Measurements from ENCODE around the gene CSNK1E. TPM values are rescaled to one million over a fixed set of nuclear protein-coding genes. Genes with fewer than 3 reads are reported as not detected.
A peak's percentile ranks its signal among the peaks of the same experiment; 100 is the strongest.

CSNK1E gene
- total RNA-seq, 2 donors from 2014 or later = 41.8 to 78.8 TPM

DNA sequence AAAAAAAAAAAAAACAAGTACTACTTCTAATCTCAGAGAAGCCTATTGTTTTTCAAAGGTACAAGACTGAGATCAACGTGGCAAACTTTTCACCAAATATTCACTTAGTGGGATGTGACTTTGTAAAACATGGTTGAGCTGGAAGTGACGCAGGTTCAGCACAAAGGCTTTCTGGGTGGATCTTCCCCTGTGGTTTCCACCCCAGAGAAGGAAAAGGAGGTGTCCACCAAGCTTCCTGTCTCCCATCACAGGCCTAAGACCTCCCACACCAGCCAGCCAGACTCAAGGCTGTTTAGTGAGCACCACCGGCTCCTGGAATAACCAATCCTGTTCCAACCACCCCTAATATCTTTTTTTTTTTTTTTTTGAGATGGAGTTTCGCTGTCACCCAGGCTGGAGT, 50.1 kb downstream of the CSNK1E start:
- Histone ChIP-seq H3K27ac (peak overlapping the region; percentile 72 to 91), H3K36me3 (peaks cover 8% of the 10 kb centered on the region), H3K9me3 (no peaks in the 10 kb centered on the region), H3K27me3 (no peaks in the 10 kb centered on the region), H3K4me1 (peaks cover 0 to 86% of the 10 kb centered on the region in 2 donors), H3K4me3 (no peak overlapping the region)
- DNase-seq (ENCODE audit: low spot score) = peak; percentile 83
- TF ChIP-seq, protein P1, sequence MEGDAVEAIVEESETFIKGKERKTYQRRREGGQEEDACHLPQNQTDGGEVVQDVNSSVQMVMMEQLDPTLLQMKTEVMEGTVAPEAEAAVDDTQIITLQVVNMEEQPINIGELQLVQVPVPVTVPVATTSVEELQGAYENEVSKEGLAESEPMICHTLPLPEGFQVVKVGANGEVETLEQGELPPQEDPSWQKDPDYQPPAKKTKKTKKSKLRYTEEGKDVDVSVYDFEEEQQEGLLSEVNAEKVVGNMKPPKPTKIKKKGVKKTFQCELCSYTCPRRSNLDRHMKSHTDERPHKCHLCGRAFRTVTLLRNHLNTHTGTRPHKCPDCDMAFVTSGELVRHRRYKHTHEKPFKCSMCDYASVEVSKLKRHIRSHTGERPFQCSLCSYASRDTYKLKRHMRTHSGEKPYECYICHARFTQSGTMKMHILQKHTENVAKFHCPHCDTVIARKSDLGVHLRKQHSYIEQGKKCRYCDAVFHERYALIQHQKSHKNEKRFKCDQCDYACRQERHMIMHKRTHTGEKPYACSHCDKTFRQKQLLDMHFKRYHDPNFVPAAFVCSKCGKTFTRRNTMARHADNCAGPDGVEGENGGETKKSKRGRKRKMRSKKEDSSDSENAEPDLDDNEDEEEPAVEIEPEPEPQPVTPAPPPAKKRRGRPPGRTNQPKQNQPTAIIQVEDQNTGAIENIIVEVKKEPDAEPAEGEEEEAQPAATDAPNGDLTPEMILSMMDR (IDR thresholded peaks at IDR 0.05) = no peak

DNA sequence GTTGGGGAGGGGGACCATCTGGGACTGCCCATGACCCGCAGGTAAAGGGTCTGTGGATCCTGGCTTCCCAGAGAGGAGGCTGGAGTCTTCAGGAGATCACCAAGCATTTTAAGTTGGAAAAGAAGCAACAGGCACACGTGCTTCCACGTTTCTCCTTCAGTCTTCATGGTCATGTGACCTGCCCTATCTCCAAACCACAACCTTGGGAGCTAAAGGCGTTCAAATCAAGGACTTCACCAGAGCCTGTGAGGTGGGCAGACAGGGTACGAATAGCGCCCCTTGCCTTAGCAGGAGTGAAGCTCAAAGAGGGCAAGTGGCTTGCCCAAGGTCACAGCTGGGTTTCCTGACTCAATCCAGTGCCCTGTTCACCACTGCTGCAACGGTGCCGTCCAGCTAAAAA, 51.1 kb downstream of the CSNK1E start:
- H3K36me3 ChIP-seq = peaks cover 8% of the 10 kb centered on the region
- no peak for DNase-seq (ENCODE audit: low spot score)
- peaks cover 0 to 86% of the 10 kb centered on the region in 2 donors for H3K4me1 ChIP-seq
- TF ChIP-seq, protein P1 (IDR thresholded peaks at IDR 0.05) = no peak
- H3K27me3 ChIP-seq = no peaks in the 10 kb centered on the region
- no peak overlapping the region for H3K4me3 ChIP-seq
- H3K27ac ChIP-seq = peak overlapping the region; percentile 72 to 80
- H3K9me3 ChIP-seq = no peaks in the 10 kb centered on the region

DNA sequence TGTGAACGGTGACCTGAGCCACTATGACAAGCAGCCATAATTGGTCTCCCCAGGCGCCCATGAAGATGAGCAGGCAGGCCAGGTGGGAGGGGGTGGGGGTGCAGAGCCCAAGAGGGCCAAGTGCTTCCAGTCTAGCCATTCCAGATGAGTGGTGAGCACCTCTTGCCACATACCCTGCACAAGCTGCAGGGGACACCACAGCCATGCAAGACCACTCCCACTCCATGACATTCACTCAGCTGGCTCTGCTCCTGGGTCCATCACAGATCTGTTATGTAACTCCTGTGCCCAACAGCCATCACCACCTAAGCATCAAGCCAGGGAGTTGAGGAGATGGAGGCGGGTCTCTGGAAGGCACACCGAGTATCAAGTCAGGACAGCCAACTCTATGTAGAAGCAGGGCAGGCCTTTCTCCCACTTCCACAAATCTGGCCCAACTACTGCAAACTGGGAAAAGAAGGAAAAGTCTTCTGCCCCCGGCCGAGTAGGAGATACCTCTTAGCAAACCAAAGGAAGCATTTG, 52.9 kb downstream of the CSNK1E start:
- Histone ChIP-seq H3K4me1 (peaks cover 0 to 86% of the 10 kb centered on the region in 2 donors), H3K27me3 (no peaks in the 10 kb centered on the region), H3K27ac (peak overlapping the region in 1 of 2 donors; percentile 9), H3K4me3 (no peak overlapping the region), H3K9me3 (no peaks in the 10 kb centered on the region), H3K36me3 (peaks cover 8% of the 10 kb centered on the region)
- DNase-seq (ENCODE audit: low spot score) = no peak
- TF ChIP-seq, protein P1 (IDR thresholded peaks at IDR 0.05) = no peak

DNA sequence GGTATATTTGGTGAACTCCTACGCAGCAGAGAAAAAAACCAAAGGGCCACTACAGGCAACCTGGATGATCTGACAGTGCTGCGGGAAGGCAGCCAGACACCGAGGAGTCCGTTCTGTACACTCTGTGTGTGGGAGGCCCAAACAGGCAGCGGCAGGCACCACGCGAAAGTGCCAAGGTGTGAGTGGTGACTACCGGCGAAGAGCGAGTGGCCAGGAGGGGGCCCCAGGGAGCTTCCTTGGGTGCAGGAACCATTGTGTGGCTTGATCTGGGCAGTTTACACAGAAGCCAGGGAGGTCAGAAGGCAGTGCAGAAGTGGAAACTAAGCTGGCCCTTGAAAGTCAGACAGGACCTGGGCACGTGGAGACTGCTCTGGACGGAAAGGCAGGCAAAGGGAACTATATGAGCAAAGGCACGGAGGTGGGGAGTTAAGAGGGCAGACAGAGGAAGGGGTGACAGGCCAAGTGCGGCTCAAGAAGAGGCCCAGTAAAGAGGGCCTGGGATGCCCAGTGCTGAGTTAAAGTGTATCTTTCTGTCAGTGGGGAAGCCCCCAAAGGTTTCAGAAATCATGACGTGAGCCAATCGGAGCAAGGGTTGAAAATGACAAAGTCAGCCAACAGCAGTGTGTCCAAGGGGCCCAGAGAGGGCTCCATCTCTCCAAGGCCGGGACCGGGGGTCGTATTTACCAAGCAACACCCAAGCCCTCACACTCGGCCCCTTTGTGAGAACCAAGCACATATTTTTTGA, 55.0 kb downstream of the CSNK1E start:
- TF ChIP-seq, protein P1 (IDR thresholded peaks at IDR 0.05) = peak; percentile 31 to 73
- Histone ChIP-seq H3K27ac (peak overlapping the region; percentile 71 to 86), H3K4me3 (no peak overlapping the region), H3K27me3 (no peaks in the 10 kb centered on the region), H3K4me1 (peaks cover 0 to 92% of the 10 kb centered on the region in 2 donors), H3K36me3 (peaks cover 8% of the 10 kb centered on the region), H3K9me3 (no peaks in the 10 kb centered on the region)
- DNase-seq (ENCODE audit: low spot score) = no peak

DNA sequence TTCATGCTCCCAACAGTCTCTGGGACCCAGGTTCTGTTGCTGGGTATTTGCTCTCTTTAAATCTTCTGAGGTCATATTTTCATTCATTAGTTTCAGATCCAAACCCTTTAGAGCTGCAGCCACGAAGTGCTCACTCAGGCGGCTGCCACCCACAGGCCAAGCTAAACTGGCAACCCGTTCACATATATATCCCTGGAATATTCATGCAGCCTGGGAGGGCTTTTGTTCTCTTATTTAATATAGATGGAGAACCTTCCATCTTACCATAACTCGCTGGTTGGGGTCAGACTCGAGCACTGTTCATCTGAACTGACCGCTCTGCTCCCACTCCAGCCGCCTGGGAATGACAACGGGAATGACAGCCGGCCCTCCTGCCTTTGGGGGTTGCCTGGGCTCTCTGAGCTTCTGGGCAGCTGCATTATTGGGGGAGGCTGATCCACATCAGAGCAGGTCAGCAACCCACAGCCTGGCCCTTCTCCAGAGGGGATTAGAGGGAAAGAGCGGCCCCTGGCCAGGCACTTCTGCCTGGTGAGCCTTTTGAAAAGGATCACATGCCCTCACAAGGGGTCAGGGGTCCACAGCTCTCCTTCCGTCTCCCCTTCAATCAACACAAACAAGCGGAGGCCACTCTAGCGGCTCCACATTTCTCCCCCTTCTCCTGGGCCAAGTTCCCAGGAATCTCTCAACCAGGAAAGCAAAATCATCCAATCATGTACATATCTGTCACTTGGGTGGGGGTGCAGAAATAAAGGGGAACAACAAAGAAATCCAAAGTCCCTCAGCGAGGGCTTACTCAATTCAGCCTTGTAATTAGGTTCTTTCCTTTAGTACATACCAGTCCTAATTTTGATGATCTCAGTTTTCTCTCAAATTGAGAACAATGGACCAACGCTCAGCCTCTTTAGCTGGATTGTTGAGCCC, 56.2 kb downstream of the CSNK1E start:
- H3K27me3 ChIP-seq = no peaks in the 10 kb centered on the region
- DNase-seq (ENCODE audit: low spot score) = no peak
- no peaks in the 10 kb centered on the region for H3K9me3 ChIP-seq
- peaks cover 0 to 92% of the 10 kb centered on the region in 2 donors for H3K4me1 ChIP-seq
- peak overlapping the region in 1 of 2 donors; percentile 12 for H3K4me3 ChIP-seq
- TF ChIP-seq, protein P1 (IDR thresholded peaks at IDR 0.05) = peak in 1 of 2 donors; percentile 28
- H3K36me3 ChIP-seq = peaks cover 8% of the 10 kb centered on the region
- H3K27ac ChIP-seq = peak overlapping the region; percentile 71 to 86
